Natural killer cell (primary cell): Measurements from ENCODE around the gene TMC2. TPM values are rescaled to one million over a fixed set of nuclear protein-coding genes. Genes with fewer than 3 reads are reported as not detected.

ENCODE experiments used
- ATAC-seq, 3 donors: fragments of 150-1000 bp in 2 of 3; fragments of 200-7000 bp in 1 of 3; cut with Tn5 transposase; 1 replicate in 1 of 3; 2 replicates in 2 of 3; pipeline ENCODE4 v1.10.0; 2021; ENCODE audit warnings: mild to moderate bottlenecking in 2 of 3, moderate library complexity in 2 of 3
- DNase-seq, 2 donors: peaks; one replicate each; pipeline versions ENCODE4 v3.0.0 to v3.0.0-alpha.2; 2013 to 2021; ENCODE audit warnings: mixed read lengths in 1 of 2
- H3K27ac ChIP-seq: one replicate; pipeline ENCODE4 v1.5.1; 2013; ENCODE audit warnings: mild to moderate bottlenecking, low read length
- H3K27me3 ChIP-seq: one replicate; pipeline ENCODE4 v1.6.1; 2013; ENCODE audit warnings: low read length; ENCODE audit not compliant: control insufficient read depth, insufficient read depth
- H3K36me3 ChIP-seq: one replicate; pipeline ENCODE4 v1.6.1; 2013; ENCODE audit warnings: low read length; ENCODE audit not compliant: control insufficient read depth, insufficient read depth
- H3K4me1 ChIP-seq: one replicate; pipeline ENCODE4 v1.6.1; 2013; ENCODE audit warnings: low read length; ENCODE audit not compliant: control insufficient read depth, insufficient read depth
- H3K4me3 ChIP-seq: one replicate; pipeline ENCODE4 v1.5.1; 2013; ENCODE audit warnings: low read length
- H3K9me3 ChIP-seq: one replicate; pipeline ENCODE4 v1.6.1; 2013; ENCODE audit warnings: low read length; ENCODE audit not compliant: control insufficient read depth, insufficient read depth
- H3K27ac Mint-ChIP-seq, 2 donors: one replicate each; pipeline ENCODE4 v1.8.0; 2022; ENCODE audit warnings: mild to moderate bottlenecking in 2 of 2, mixed read lengths in 2 of 2, moderate library complexity in 1 of 2
- H3K27me3 Mint-ChIP-seq, 2 donors: one replicate each; pipeline ENCODE4 v1.8.0; 2022; ENCODE audit warnings: low read depth in 2 of 2, mixed read lengths in 2 of 2
- H3K36me3 Mint-ChIP-seq: one replicate; pipeline ENCODE4 v1.8.0; 2022; ENCODE audit warnings: mixed read lengths
- H3K4me1 Mint-ChIP-seq, 2 donors: one replicate each; pipeline ENCODE4 v1.8.0; 2022; ENCODE audit warnings: mixed read lengths in 2 of 2
- H3K4me3 Mint-ChIP-seq: one replicate; pipeline ENCODE4 v1.8.0; 2022; ENCODE audit warnings: mild to moderate bottlenecking, moderate library complexity, mixed read lengths
- H3K9me3 Mint-ChIP-seq, 2 donors: one replicate each; pipeline ENCODE4 v1.8.0; 2022; ENCODE audit warnings: mixed read lengths in 2 of 2
- CTCF ChIP-seq: fragments of 200-600 bp; IDR thresholded peaks from one replicate; pipeline ENCODE4 v1.8.0; 2022; ENCODE audit warnings: antibody characterized with exemption
- whole genome bisulfite sequencing: methylation state at CpG from one replicate; pipeline ENCODE4 v1.1.7; 2013; ENCODE audit warnings: missing lambda C conversion rate; ENCODE audit not compliant: insufficient coverage; 5-methylcytosine and 5-hydroxymethylcytosine counted together
- intact Hi-C: fragments of 100-400 bp; cut with micrococcal nuclease; formaldehyde crosslinking; loops from one replicate; pipeline ENCODE4 v1.14.2; 2022
- total RNA-seq, 4 donors: library from RNA; stranded (reverse); fragments of 120-200 nt in 1 of 4; gene quantifications; one replicate each; pipeline versions ENCODE4 v1.2.3 to v1.2.4, GENCODE V29; 2013 to 2022

TMC2 gene
- total RNA-seq, 3 donors from 2014 or later (not counting 1 experiment from before 2014, with no cell fraction given), result 0.94 to 1.3 TPM; not detected in 1

- peak overlapping the region; percentile 47 for H3K27ac ChIP-seq
- H3K36me3 ChIP-seq, result peaks cover 5% of the 10 kb centered on the region
- peaks cover 36% of the 10 kb centered on the region for H3K4me1 ChIP-seq
- intact Hi-C loops, result no loop called here
- TF ChIP-seq CTCF, result no peak
- Mint-ChIP-seq H3K4me3 (peak overlapping the region; percentile 87), H3K9me3 (no peaks in the 10 kb centered on the region), H3K36me3 (peaks cover 7% of the 10 kb centered on the region), H3K4me1 (peaks cover 54 to 57% of the 10 kb centered on the region in 2 donors), H3K27ac (peak overlapping the region; percentile 79 to 89), H3K27me3 (peaks cover 4 to 16% of the 10 kb centered on the region in 2 donors)
- DNase-seq, result peak in 1 of 2 donors; percentile 45
- no peak overlapping the region for H3K4me3 ChIP-seq
- peak; percentile 75 to 93 (median 82) for ATAC-seq
- WGBS, result 32% methylated on average over 6 of the region's 6 CpGs
- H3K27me3 ChIP-seq, result no peaks in the 10 kb centered on the region
- H3K9me3 ChIP-seq, result no peaks in the 10 kb centered on the region
Observed at GRCh38 chr20:2637246-2637645, 100.9 kb downstream of the TMC2 start.

- TF ChIP-seq CTCF, result no peak
- WGBS, result no CpG with 5 or more reads among the region's 1 CpG
Observed at GRCh38 chr20:2640260-2640659, 103.9 kb downstream of the TMC2 start.

DNA sequence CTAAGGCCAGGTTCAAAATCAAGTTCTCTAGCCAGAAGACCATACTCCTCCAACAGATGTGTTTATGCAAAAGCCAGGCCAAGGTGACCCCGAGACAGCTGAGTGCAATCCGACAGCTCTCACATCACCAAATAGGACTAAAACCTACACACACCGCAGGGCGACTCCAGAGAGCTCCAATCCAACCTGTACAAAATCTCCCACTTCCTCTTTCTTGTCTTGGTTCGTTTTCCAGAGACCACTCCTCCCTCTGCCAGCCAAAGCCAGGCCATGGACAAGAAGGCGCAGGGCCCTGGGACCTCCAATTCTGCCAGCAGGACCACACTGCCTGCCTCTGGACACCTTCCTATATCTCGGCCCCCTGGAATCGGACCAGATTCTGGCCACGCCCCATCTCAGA lies 104.5 kb downstream of the TMC2 start:
- 88% methylated on average over 9 of the region's 9 CpGs for WGBS
- peaks cover 5% of the 10 kb centered on the region for H3K36me3 ChIP-seq
- intact Hi-C loops, result no loop called here
- no peaks in the 10 kb centered on the region for H3K27me3 ChIP-seq
- no peak for TF ChIP-seq CTCF
- no peak overlapping the region for H3K4me3 Mint-ChIP-seq
- no peak for ATAC-seq
- H3K4me1 Mint-ChIP-seq, result peaks cover 36 to 40% of the 10 kb centered on the region in 2 donors
- no peak overlapping the region for H3K27ac ChIP-seq
- no peak overlapping the region for H3K4me3 ChIP-seq
- no peaks in the 10 kb centered on the region for H3K9me3 ChIP-seq
- H3K4me1 ChIP-seq, result peaks cover 22% of the 10 kb centered on the region
- no peaks in the 10 kb centered on the region for H3K27me3 Mint-ChIP-seq
- H3K27ac Mint-ChIP-seq, result peak overlapping the region; percentile 34 to 57
- H3K36me3 Mint-ChIP-seq, result peaks cover 7% of the 10 kb centered on the region
- H3K9me3 Mint-ChIP-seq, result no peaks in the 10 kb centered on the region
- DNase-seq, result no peak

More at GRCh38 chr20:2640260-2640659, 103.9 kb downstream of the TMC2 start:
- Histone ChIP-seq H3K27ac (no peak overlapping the region), H3K9me3 (no peaks in the 10 kb centered on the region), H3K27me3 (no peaks in the 10 kb centered on the region), H3K36me3 (peaks cover 5% of the 10 kb centered on the region), H3K4me1 (peaks cover 28% of the 10 kb centered on the region), H3K4me3 (no peak overlapping the region)
- intact Hi-C loops, result no loop called here
- H3K27me3 Mint-ChIP-seq, result no peaks in the 10 kb centered on the region
- no peaks in the 10 kb centered on the region for H3K9me3 Mint-ChIP-seq
- peaks cover 41 to 45% of the 10 kb centered on the region in 2 donors for H3K4me1 Mint-ChIP-seq
- peaks cover 7% of the 10 kb centered on the region for H3K36me3 Mint-ChIP-seq
- no peak overlapping the region for H3K27ac Mint-ChIP-seq
- H3K4me3 Mint-ChIP-seq, result no peak overlapping the region
- ATAC-seq (no peak), DNase-seq (no peak)

DNA sequence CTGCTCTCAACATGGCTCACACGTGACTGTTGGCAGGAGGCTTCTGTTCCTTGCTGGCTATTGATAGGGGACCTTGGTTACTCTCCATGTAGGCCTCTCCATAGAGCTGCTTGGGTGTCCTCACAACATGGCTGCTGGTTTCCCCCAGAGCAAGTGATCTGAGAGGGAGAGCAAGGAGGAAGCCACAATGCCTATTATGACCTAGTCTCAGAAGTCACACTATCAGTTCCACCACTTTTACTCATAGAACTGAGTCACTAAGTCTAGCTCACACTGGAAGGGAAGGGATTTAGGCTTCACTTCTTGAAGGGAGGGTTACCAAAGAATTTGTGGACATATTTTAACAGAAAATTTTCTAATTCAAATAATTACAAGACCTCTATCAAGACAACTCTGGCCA lies 107.3 kb downstream of the TMC2 start:
- WGBS, result 95% methylated on average over 1 of the region's 1 CpG
- Histone ChIP-seq H3K9me3 (no peaks in the 10 kb centered on the region), H3K36me3 (peaks cover 5% of the 10 kb centered on the region), H3K27me3 (no peaks in the 10 kb centered on the region), H3K4me1 (no peaks in the 10 kb centered on the region), H3K27ac (no peak overlapping the region), H3K4me3 (no peak overlapping the region)
- H3K36me3 Mint-ChIP-seq, result peaks cover 7% of the 10 kb centered on the region
- no peaks in the 10 kb centered on the region for H3K27me3 Mint-ChIP-seq
- no peak for TF ChIP-seq CTCF
- H3K9me3 Mint-ChIP-seq, result no peaks in the 10 kb centered on the region
- ATAC-seq (no peak), DNase-seq (no peak)
- H3K4me1 Mint-ChIP-seq, result peaks cover 19 to 23% of the 10 kb centered on the region in 2 donors
- intact Hi-C loops, result no loop called here
- no peak overlapping the region for H3K27ac Mint-ChIP-seq
- no peak overlapping the region for H3K4me3 Mint-ChIP-seq
